KMS-11 (cell line): ENCODE measurements around the gene VCP.

Experiments used
- H2AFZ ChIP-seq: fragments of 200-600 bp; sonication (generic); 2 replicates; pipeline ENCODE4 v1.6.1; 2016; ENCODE audit warnings: antibody characterized with exemption, mixed run types, low read depth
- H3K27ac ChIP-seq: fragments of 200-600 bp; sonication (generic); 2 replicates; pipeline ENCODE4 v1.6.1; 2016; ENCODE audit warnings: mild to moderate bottlenecking, mixed run types
- H3K27me3 ChIP-seq: fragments of 200-600 bp; sonication (generic); 2 replicates; pipeline ENCODE4 v1.6.1; 2017; ENCODE audit warnings: mild to moderate bottlenecking, low read depth, mixed run types, moderate library complexity; ENCODE audit not compliant: insufficient read depth
- H3K36me3 ChIP-seq: fragments of 200-600 bp; sonication (generic); 2 replicates; pipeline ENCODE4 v1.6.1; 2017; ENCODE audit warnings: mild to moderate bottlenecking, mixed run types; ENCODE audit not compliant: insufficient read depth
- H3K4me1 ChIP-seq: fragments of 200-600 bp; sonication (generic); 2 replicates; pipeline ENCODE4 v1.6.1; 2016; ENCODE audit warnings: mild to moderate bottlenecking, low read depth, mixed run types; ENCODE audit not compliant: poor library complexity, severe bottlenecking
- H3K4me2 ChIP-seq: fragments of 200-600 bp; sonication (generic); 2 replicates; pipeline ENCODE4 v1.7.0; 2016; ENCODE audit warnings: mild to moderate bottlenecking, mixed run types
- H3K4me3 ChIP-seq: fragments of 200-600 bp; sonication (generic); IDR thresholded peaks from 2 replicates; pipeline ENCODE4 v1.6.1; 2017; ENCODE audit warnings: low read depth, low read length, mixed read lengths; ENCODE audit not compliant: insufficient read depth
- H3K79me2 ChIP-seq: fragments of 200-600 bp; sonication (generic); 2 replicates; pipeline ENCODE4 v1.6.1; 2016; ENCODE audit warnings: low read depth, mixed run types; ENCODE audit not compliant: insufficient read depth
- H3K9ac ChIP-seq: fragments of 200-600 bp; sonication (generic); 2 replicates; pipeline ENCODE4 v1.6.1; 2016; ENCODE audit warnings: mild to moderate bottlenecking, mixed run types
- H4K20me1 ChIP-seq: fragments of 200-600 bp; sonication (generic); 2 replicates; pipeline ENCODE4 v1.6.1; 2016; ENCODE audit warnings: mild to moderate bottlenecking, mixed run types; ENCODE audit not compliant: insufficient read depth
- CTCF ChIP-seq: fragments of 200-600 bp; sonication (generic); conservative IDR thresholded peaks from 2 replicates; pipeline ENCODE4 v1.6.1; 2017; ENCODE audit warnings: low read depth, mild to moderate bottlenecking, antibody characterized with exemption, low read length, moderate library complexity, mixed read lengths

The VCP gene

GRCh38 chr9:35097573-35097972 is 25.1 kb upstream of the VCP start:
- no peak overlapping the region for H3K4me2 ChIP-seq
- H4K20me1 ChIP-seq, result no peaks in the 10 kb centered on the region
- no peak overlapping the region for H3K4me3 ChIP-seq
- H3K27ac ChIP-seq, result no peak overlapping the region
- H3K36me3 ChIP-seq, result no peaks in the 10 kb centered on the region
- no peaks in the 10 kb centered on the region for H3K27me3 ChIP-seq
- H2AFZ ChIP-seq, result no peak overlapping the region
- no peak for TF ChIP-seq CTCF
- H3K4me1 ChIP-seq, result peaks cover 11% of the 10 kb centered on the region
- no peak overlapping the region for H3K9ac ChIP-seq
- H3K79me2 ChIP-seq, result peaks cover 11% of the 10 kb centered on the region; the same call in 1 of the 2 replicates

GRCh38 chr9:35096035-35096849 is 23.8 kb upstream of the VCP start, which contains the start of gene PIGO:
TSS of gene PIGO (minus strand) at chr9:35096591. CDS start at chr9:35095565, 1,026 bp downstream.
- Histone ChIP-seq H3K27me3 (no peaks in the 10 kb centered on the region), H3K27ac (peak within 1 kb of the TSS; percentile 95), H2AFZ (peak within 1 kb of the TSS; percentile 89), H3K4me3 (no peak within 1 kb of the TSS), H4K20me1 (no peaks in the 10 kb centered on the region), H3K9ac (peak within 1 kb of the TSS; percentile 98), H3K4me2 (peak within 1 kb of the TSS; percentile 55), H3K79me2 (no peaks in the 10 kb centered on the region), H3K36me3 (no peaks in the 10 kb centered on the region), H3K4me1 (peaks cover 5% of the 10 kb centered on the region)
- peak; percentile 72 for TF ChIP-seq CTCF

- Histone ChIP-seq H3K79me2 (no peaks in the 10 kb centered on the region), H3K36me3 (no peaks in the 10 kb centered on the region), H3K9ac (no peak overlapping the region), H3K27ac (no peak overlapping the region), H3K4me1 (no peaks in the 10 kb centered on the region), H4K20me1 (no peaks in the 10 kb centered on the region), H3K4me2 (no peak overlapping the region), H3K4me3 (no peak overlapping the region), H3K27me3 (no peaks in the 10 kb centered on the region), H2AFZ (no peak overlapping the region)
- no peak for TF ChIP-seq CTCF
Observed at GRCh38 chr9:35091536-35091935, 19.1 kb upstream of the VCP start.

- H3K79me2 ChIP-seq, result no peaks in the 10 kb centered on the region
- no peaks in the 10 kb centered on the region for H4K20me1 ChIP-seq
- TF ChIP-seq CTCF, result no peak
- no peak overlapping the region for H3K4me3 ChIP-seq
- no peak overlapping the region for H3K9ac ChIP-seq
- H3K27ac ChIP-seq, result no peak overlapping the region
- H3K4me2 ChIP-seq, result no peak overlapping the region
- H2AFZ ChIP-seq, result no peak overlapping the region
- H3K36me3 ChIP-seq, result no peaks in the 10 kb centered on the region
- no peaks in the 10 kb centered on the region for H3K4me1 ChIP-seq
- H3K27me3 ChIP-seq, result no peaks in the 10 kb centered on the region
Observed at GRCh38 chr9:35089434-35089833, 17.0 kb upstream of the VCP start.
